ENCODE results near the gene COBL. TPM values are rescaled to one million over a fixed set of nuclear protein-coding genes. Genes with fewer than 3 reads are reported as not detected.

Gene COBL
- total RNA-seq, 1 donor from 2014 or later, result 17.0 TPM

GRCh38 chr7:50983850-50984249 lies 332.8 kb downstream of the COBL start:
- DNase-seq (ENCODE audit: low spot score) (no peak), ATAC-seq (no peak)
- intact Hi-C loops (cut with DNase I), result no loop called here

GRCh38 chr7:50982626-50983025 lies 334.0 kb downstream of the COBL start:
- intact Hi-C loops (cut with DNase I), result no loop called here
- ATAC-seq (no peak), DNase-seq (ENCODE audit: low spot score) (no peak)

- ATAC-seq, result no peak
- intact Hi-C loops (cut with DNase I), result no loop called here
- no peak for DNase-seq (ENCODE audit: low spot score)
These were observed 334.9 kb downstream of the COBL start for GRCh38 chr7:50981743-50982142.

GRCh38 chr7:50980411-50980810 lies 336.2 kb downstream of the COBL start:
- intact Hi-C loops (cut with DNase I), result no loop called here
- ATAC-seq (no peak), DNase-seq (ENCODE audit: low spot score) (no peak)

GRCh38 chr7:50978633-50979215 lies 337.9 kb downstream of the COBL start:
- ATAC-seq, result no peak
- intact Hi-C loops (cut with DNase I), result no loop called here
- no peak for DNase-seq (ENCODE audit: low spot score)

- no peak for ATAC-seq
- intact Hi-C loops (cut with DNase I), result no loop called here
These were observed 339.2 kb downstream of the COBL start for GRCh38 chr7:50977421-50977820.

GRCh38 chr7:50976064-50976463 lies 340.5 kb downstream of the COBL start:
- ATAC-seq (no peak), DNase-seq (ENCODE audit: low spot score) (no peak)
- intact Hi-C loops (cut with DNase I), result no loop called here

More at GRCh38 chr7:50977421-50977820, 339.2 kb downstream of the COBL start:
- no peak for DNase-seq (ENCODE audit: low spot score)

GRCh38 chr7:50974240-50974639 lies 342.4 kb downstream of the COBL start:
- intact Hi-C loops (cut with DNase I), result no loop called here
- DNase-seq (ENCODE audit: low spot score) (no peak), ATAC-seq (no peak)

GRCh38 chr7:50973814-50974213 lies 342.8 kb downstream of the COBL start:
- ATAC-seq, result no peak
- intact Hi-C loops (cut with DNase I), result no loop called here
- no peak for DNase-seq (ENCODE audit: low spot score)

- intact Hi-C loops (cut with DNase I), result no loop called here
- ATAC-seq, result no peak
- no peak for DNase-seq (ENCODE audit: low spot score)
These were observed 346.5 kb downstream of the COBL start for GRCh38 chr7:50970092-50970491.
